Measurements from ENCODE around the gene CTPS2. TPM values are rescaled to one million over a fixed set of nuclear protein-coding genes. Genes with fewer than 3 reads are reported as not detected.

The CTPS2 gene
- polyA plus RNA-seq, 1 of the 3 experiments (the other 2 are of a cell fraction), result 6.1 TPM

DNA sequence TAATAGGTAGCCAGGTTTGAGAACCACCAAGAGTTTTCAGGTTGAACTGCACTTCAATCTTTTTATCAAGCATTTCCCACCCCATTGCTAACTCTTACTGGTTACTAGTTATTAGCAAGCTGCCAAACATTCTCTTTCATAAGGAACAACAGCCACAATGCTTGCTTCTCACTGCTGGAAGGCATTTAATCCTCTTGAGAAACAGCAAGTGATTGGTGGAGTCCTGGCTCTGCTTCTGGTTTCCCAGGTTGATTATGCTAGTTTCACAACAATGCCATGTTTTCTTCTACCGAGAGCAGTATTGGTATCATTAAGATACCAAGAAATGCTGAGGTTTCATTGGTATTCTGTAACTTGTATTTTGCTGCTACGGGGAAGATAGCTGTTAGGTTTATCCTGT is 41.5 kb upstream of the CTPS2 start:
- Histone ChIP-seq H3F3A (replicated peaks; ENCODE audit: insufficient read depth) (no peaks in the 10 kb centered on the region), H3K79me2 (ENCODE audit: insufficient read depth) (peaks cover 3% of the 10 kb centered on the region; the same call in 1 of the 2 replicates), H3K9ac (no peak overlapping the region), H3K9me3 (no peaks in the 10 kb centered on the region), H3K27me3 (ENCODE audit: insufficient read depth) (no peaks in the 10 kb centered on the region), H2AFZ (ENCODE audit: low read depth) (no peak overlapping the region), H3K36me3 (replicated peaks in 1 of 2; ENCODE audit: control insufficient read depth in 1 of 2, insufficient read depth in 2 of 2, low read length in 1 of 2) (peaks cover 38 to 56% of the 10 kb centered on the region in 2 experiments), H3K9me2 (no peaks in the 10 kb centered on the region), H3K4me2 (no peak overlapping the region), H3K4me3 (ENCODE audit: low read depth in 2 of 2, low read length in 1 of 2) (no peak overlapping the region), H4K20me1 (ENCODE audit: insufficient read depth) (no peaks in the 10 kb centered on the region), H3K27ac (ENCODE audit: low read depth in 2 of 2, low read length in 1 of 2) (no peak overlapping the region), H3K4me1 (ENCODE audit: control insufficient read depth in 1 of 2, insufficient read depth in 2 of 2, low read depth in 1 of 2, low read length in 1 of 2) (no peaks in the 10 kb centered on the region)
- POLR2A ChIA-PET, result no interaction called here
- WGBS (ENCODE audit: low lambda C conversion rate), result 97% methylated on average over 2 of the region's 2 CpGs
- CTCF ChIA-PET, result no interaction called here
- TF ChIP-seq, protein P1, sequence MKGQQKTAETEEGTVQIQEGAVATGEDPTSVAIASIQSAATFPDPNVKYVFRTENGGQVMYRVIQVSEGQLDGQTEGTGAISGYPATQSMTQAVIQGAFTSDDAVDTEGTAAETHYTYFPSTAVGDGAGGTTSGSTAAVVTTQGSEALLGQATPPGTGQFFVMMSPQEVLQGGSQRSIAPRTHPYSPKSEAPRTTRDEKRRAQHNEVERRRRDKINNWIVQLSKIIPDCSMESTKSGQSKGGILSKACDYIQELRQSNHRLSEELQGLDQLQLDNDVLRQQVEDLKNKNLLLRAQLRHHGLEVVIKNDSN (IDR thresholded peaks at IDR 0.05; ENCODE audit: borderline replicate concordance, low read depth), result no peak
- TF ChIP-seq, protein P2, sequence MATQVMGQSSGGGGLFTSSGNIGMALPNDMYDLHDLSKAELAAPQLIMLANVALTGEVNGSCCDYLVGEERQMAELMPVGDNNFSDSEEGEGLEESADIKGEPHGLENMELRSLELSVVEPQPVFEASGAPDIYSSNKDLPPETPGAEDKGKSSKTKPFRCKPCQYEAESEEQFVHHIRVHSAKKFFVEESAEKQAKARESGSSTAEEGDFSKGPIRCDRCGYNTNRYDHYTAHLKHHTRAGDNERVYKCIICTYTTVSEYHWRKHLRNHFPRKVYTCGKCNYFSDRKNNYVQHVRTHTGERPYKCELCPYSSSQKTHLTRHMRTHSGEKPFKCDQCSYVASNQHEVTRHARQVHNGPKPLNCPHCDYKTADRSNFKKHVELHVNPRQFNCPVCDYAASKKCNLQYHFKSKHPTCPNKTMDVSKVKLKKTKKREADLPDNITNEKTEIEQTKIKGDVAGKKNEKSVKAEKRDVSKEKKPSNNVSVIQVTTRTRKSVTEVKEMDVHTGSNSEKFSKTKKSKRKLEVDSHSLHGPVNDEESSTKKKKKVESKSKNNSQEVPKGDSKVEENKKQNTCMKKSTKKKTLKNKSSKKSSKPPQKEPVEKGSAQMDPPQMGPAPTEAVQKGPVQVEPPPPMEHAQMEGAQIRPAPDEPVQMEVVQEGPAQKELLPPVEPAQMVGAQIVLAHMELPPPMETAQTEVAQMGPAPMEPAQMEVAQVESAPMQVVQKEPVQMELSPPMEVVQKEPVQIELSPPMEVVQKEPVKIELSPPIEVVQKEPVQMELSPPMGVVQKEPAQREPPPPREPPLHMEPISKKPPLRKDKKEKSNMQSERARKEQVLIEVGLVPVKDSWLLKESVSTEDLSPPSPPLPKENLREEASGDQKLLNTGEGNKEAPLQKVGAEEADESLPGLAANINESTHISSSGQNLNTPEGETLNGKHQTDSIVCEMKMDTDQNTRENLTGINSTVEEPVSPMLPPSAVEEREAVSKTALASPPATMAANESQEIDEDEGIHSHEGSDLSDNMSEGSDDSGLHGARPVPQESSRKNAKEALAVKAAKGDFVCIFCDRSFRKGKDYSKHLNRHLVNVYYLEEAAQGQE (IDR thresholded peaks at IDR 0.05; ENCODE audit: low read depth, low read length), result no peak
- TF ChIP-seq RAD21 (IDR thresholded peaks at IDR 0.05; ENCODE audit: low read length) (no peak), EZH2phosphoT487 (IDR thresholded peaks at IDR 0.05; ENCODE audit: borderline replicate concordance, low read depth) (no peak), RXRA (IDR thresholded peaks at IDR 0.05; ENCODE audit: borderline replicate concordance, low read depth) (no peak), FOXM1 (IDR thresholded peaks at IDR 0.05; ENCODE audit: low read depth) (no peak), ELF1 (IDR thresholded peaks at IDR 0.05) (no peak), TCF12 (IDR thresholded peaks at IDR 0.05) (no peak), FOXJ3 (CRISPR knock-in tag; IDR thresholded peaks at IDR 0.05) (no peak)
- TF ChIP-seq, protein P3, sequence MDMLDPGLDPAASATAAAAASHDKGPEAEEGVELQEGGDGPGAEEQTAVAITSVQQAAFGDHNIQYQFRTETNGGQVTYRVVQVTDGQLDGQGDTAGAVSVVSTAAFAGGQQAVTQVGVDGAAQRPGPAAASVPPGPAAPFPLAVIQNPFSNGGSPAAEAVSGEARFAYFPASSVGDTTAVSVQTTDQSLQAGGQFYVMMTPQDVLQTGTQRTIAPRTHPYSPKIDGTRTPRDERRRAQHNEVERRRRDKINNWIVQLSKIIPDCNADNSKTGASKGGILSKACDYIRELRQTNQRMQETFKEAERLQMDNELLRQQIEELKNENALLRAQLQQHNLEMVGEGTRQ (IDR thresholded peaks at IDR 0.05; ENCODE audit: borderline replicate concordance, low read depth, low read length), result no peak
- no peak for DNase-seq

- no peaks in the 10 kb centered on the region for H4K20me1 ChIP-seq (ENCODE audit: insufficient read depth)
- H3K27me3 ChIP-seq (ENCODE audit: insufficient read depth), result no peaks in the 10 kb centered on the region
- peaks cover 3% of the 10 kb centered on the region; the same call in 1 of the 2 replicates for H3K79me2 ChIP-seq (ENCODE audit: insufficient read depth)
- H3K9me2 ChIP-seq, result no peaks in the 10 kb centered on the region
- no peak overlapping the region for H3K4me3 ChIP-seq (ENCODE audit: low read depth in 2 of 2, low read length in 1 of 2)
- 90% methylated on average over 7 of the region's 7 CpGs for WGBS (ENCODE audit: low lambda C conversion rate)
- TF ChIP-seq RAD21 (IDR thresholded peaks at IDR 0.05; ENCODE audit: low read length) (no peak), TCF12 (IDR thresholded peaks at IDR 0.05) (no peak), YY1 (IDR thresholded peaks at IDR 0.05; ENCODE audit: low read depth) (no peak), GABPA (IDR thresholded peaks at IDR 0.05; ENCODE audit: low read depth) (no peak), RXRA (IDR thresholded peaks at IDR 0.05; ENCODE audit: borderline replicate concordance, low read depth) (no peak), RCOR1 (IDR thresholded peaks at IDR 0.05; ENCODE audit: low read length) (no peak), JUND (IDR thresholded peaks at IDR 0.05) (no peak), EZH2phosphoT487 (IDR thresholded peaks at IDR 0.05; ENCODE audit: borderline replicate concordance, low read depth) (no peak), RFX5 (IDR thresholded peaks at IDR 0.05; ENCODE audit: low read length) (no peak), MAX (IDR thresholded peaks at IDR 0.05; ENCODE audit: low read depth) (no peak), FOSL2 (IDR thresholded peaks at IDR 0.05; ENCODE audit: borderline replicate concordance, low read depth) (no peak), TAF1 (IDR thresholded peaks at IDR 0.05; ENCODE audit: borderline replicate concordance, low read depth, low read length) (no peak), ELF1 (IDR thresholded peaks at IDR 0.05) (no peak), NRF1 (IDR thresholded peaks at IDR 0.05; ENCODE audit: low read depth, low read length) (no peak)
- TF ChIP-seq, protein P4, sequence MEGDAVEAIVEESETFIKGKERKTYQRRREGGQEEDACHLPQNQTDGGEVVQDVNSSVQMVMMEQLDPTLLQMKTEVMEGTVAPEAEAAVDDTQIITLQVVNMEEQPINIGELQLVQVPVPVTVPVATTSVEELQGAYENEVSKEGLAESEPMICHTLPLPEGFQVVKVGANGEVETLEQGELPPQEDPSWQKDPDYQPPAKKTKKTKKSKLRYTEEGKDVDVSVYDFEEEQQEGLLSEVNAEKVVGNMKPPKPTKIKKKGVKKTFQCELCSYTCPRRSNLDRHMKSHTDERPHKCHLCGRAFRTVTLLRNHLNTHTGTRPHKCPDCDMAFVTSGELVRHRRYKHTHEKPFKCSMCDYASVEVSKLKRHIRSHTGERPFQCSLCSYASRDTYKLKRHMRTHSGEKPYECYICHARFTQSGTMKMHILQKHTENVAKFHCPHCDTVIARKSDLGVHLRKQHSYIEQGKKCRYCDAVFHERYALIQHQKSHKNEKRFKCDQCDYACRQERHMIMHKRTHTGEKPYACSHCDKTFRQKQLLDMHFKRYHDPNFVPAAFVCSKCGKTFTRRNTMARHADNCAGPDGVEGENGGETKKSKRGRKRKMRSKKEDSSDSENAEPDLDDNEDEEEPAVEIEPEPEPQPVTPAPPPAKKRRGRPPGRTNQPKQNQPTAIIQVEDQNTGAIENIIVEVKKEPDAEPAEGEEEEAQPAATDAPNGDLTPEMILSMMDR (IDR thresholded peaks at IDR 0.05), result no peak
- TF ChIP-seq, protein P5, sequence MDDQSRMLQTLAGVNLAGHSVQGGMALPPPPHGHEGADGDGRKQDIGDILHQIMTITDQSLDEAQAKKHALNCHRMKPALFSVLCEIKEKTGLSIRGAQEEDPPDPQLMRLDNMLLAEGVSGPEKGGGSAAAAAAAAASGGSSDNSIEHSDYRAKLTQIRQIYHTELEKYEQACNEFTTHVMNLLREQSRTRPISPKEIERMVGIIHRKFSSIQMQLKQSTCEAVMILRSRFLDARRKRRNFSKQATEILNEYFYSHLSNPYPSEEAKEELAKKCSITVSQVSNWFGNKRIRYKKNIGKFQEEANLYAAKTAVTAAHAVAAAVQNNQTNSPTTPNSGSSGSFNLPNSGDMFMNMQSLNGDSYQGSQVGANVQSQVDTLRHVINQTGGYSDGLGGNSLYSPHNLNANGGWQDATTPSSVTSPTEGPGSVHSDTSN (IDR thresholded peaks at IDR 0.05), result no peak
- H3K4me2 ChIP-seq, result no peak overlapping the region
- CTCF ChIA-PET, result interaction anchor here (1.2 kb wide), 1 partner anchor 110 kb away, joined by 3 read pairs; no protein-coding TSS in a partner anchor
- no peak overlapping the region for H2AFZ ChIP-seq (ENCODE audit: low read depth)
- H3K27ac ChIP-seq (ENCODE audit: low read depth in 2 of 2, low read length in 1 of 2), result no peak overlapping the region
- H3K9me3 ChIP-seq, result no peaks in the 10 kb centered on the region
- H3K36me3 ChIP-seq (replicated peaks in 1 of 2; ENCODE audit: control insufficient read depth in 1 of 2, insufficient read depth in 2 of 2, low read length in 1 of 2), result peaks cover 37 to 49% of the 10 kb centered on the region in 2 experiments
- H3F3A ChIP-seq (replicated peaks; ENCODE audit: insufficient read depth), result no peaks in the 10 kb centered on the region
- H3K9ac ChIP-seq, result no peak overlapping the region
- no peaks in the 10 kb centered on the region for H3K4me1 ChIP-seq (ENCODE audit: control insufficient read depth in 1 of 2, insufficient read depth in 2 of 2, low read depth in 1 of 2, low read length in 1 of 2)
- DNase-seq, result no peak
- POLR2A ChIA-PET, result no interaction called here
These were observed 37.7 kb upstream of the CTPS2 start for GRCh38 chrX:16750136-16750535.

Data from SK-N-SH (cell line).